ENCODE results near the gene APEX1. TPM values are rescaled to one million over a fixed set of nuclear protein-coding genes. Genes with fewer than 3 reads are reported as not detected.

APEX1 gene
- total and polyA plus RNA-seq, 7 donors: 61.1 to 111 (median 90.5) TPM

- 0 to 1% (median 1%) methylated on average over 41 to 43 of the region's 43 CpGs for WGBS, 3 donors
These were observed 41.9 kb upstream of the APEX1 start, which contains the start of gene TEP1 for GRCh38 chr14:20412876-20413743. Gene TEP1 (minus strand): TSS chr14:20413501. CDS start chr14:20408439, 5,062 bp downstream.

GRCh38 chr14:20413744-20414082, 41.3 kb upstream of the APEX1 start:
- whole genome bisulfite sequencing, 3 donors: 1 to 9% (median 2%) methylated on average over 9 of the region's 9 CpGs
- peaks cover 26% of the 10 kb centered on the region for H3K4me1 ChIP-seq
- no peaks in the 10 kb centered on the region for H3K27me3 ChIP-seq (ENCODE audit: insufficient read depth in 3 of 3, low read length in 2 of 3)
- intact Hi-C loops (cut with DNase I): loop anchor here (2.0 to 5.0 kb wide), 3 partner anchors 41 to 269 kb away; partner anchors contain the start of genes APEX1 (in 2 of the 2), OSGEP (in 2 of the 2) and RNASE4 (in 1 of the 2)
- H3K36me3 ChIP-seq (ENCODE audit: insufficient read depth in 1 of 2, low read depth in 1 of 2): no peaks in the 10 kb centered on the region
- ATAC-seq (peak; percentile 38 to 59 (median 46)), DNase-seq (no peak)
- H3K4me3 ChIP-seq: peak overlapping the region; percentile 92
- no peaks in the 10 kb centered on the region for H3K9me3 ChIP-seq
- no peak for TF ChIP-seq CTCF (IDR thresholded peaks at IDR 0.05)
- H3K27ac ChIP-seq: peak overlapping the region; percentile 100

More at GRCh38 chr14:20412876-20413743, 41.9 kb upstream of the APEX1 start, which contains the start of gene TEP1:
- peaks cover 0 to 4% of the 10 kb centered on the region in 2 donors for H3K36me3 ChIP-seq (ENCODE audit: insufficient read depth in 1 of 2, low read depth in 1 of 2)
- ATAC-seq: peak; percentile 89 to 95 (median 92)
- intact Hi-C loops (cut with DNase I): loop anchor here in 1 of 2 donors (2.0 to 5.0 kb wide), 3 partner anchors 42 to 269 kb away; partner anchors contain the start of genes APEX1, OSGEP and RNASE4
- peak within 1 kb of the TSS; percentile 100 for H3K27ac ChIP-seq
- no peaks in the 10 kb centered on the region for H3K9me3 ChIP-seq
- peak; percentile 91 to 94 for DNase-seq
- no peak for TF ChIP-seq CTCF (IDR thresholded peaks at IDR 0.05)
- H3K4me3 ChIP-seq: peak within 1 kb of the TSS; percentile 92
- H3K4me1 ChIP-seq: peaks cover 32% of the 10 kb centered on the region
- H3K27me3 ChIP-seq (ENCODE audit: insufficient read depth in 3 of 3, low read length in 2 of 3): no peaks in the 10 kb centered on the region

GRCh38 chr14:20415782-20416206, 39.2 kb upstream of the APEX1 start:
- Histone ChIP-seq H3K4me1 (peaks cover 17% of the 10 kb centered on the region), H3K36me3 (ENCODE audit: insufficient read depth in 1 of 2, low read depth in 1 of 2) (no peaks in the 10 kb centered on the region), H3K27me3 (ENCODE audit: insufficient read depth in 3 of 3, low read length in 2 of 3) (no peaks in the 10 kb centered on the region), H3K9me3 (no peaks in the 10 kb centered on the region), H3K4me3 (no peak overlapping the region), H3K27ac (peak overlapping the region; percentile 51)
- DNase-seq (no peak), ATAC-seq (peak in 1 of 4 donors; percentile 22)
- intact Hi-C loops (cut with DNase I): loop anchor here in 1 of 2 donors (2.0 to 5.0 kb wide), 2 partner anchors 39 to 192 kb away; partner anchors contain the start of genes APEX1 and OSGEP
- TF ChIP-seq CTCF (IDR thresholded peaks at IDR 0.05): peak; percentile 58
- 53 to 65% (median 54%) methylated on average over 3 of the region's 3 CpGs for WGBS, 3 donors

- intact Hi-C loops (cut with DNase I): loop anchor here in 1 of 2 donors (5.0 kb wide), 1 partner anchor 191 kb away; no protein-coding TSS in a partner anchor
- H3K27me3 ChIP-seq (ENCODE audit: insufficient read depth in 3 of 3, low read length in 2 of 3): no peaks in the 10 kb centered on the region
- WGBS, 3 donors: 92 to 97% (median 94%) methylated on average over 2 of the region's 2 CpGs
- peaks cover 17% of the 10 kb centered on the region for H3K4me1 ChIP-seq
- ATAC-seq (no peak), DNase-seq (no peak)
- no peaks in the 10 kb centered on the region for H3K36me3 ChIP-seq (ENCODE audit: insufficient read depth in 1 of 2, low read depth in 1 of 2)
- no peaks in the 10 kb centered on the region for H3K9me3 ChIP-seq
- TF ChIP-seq CTCF (IDR thresholded peaks at IDR 0.05): no peak
- H3K27ac ChIP-seq: peak overlapping the region; percentile 51
- no peak overlapping the region for H3K4me3 ChIP-seq
These were observed 38.8 kb upstream of the APEX1 start for GRCh38 chr14:20416223-20416622.
